Measurements from ENCODE around the gene SIL1.
"Not testable (repeated sequence)": the region's sequence is repeated elsewhere in the genome, so short reads cannot be mapped to it uniquely, and the experiment has no call there.

Gene SIL1

GRCh38 chr5:139171779-139172404 is 26.3 kb downstream of the SIL1 start:
- DNase-seq, result no peak

- no peak for DNase-seq
Measured at GRCh38 chr5:139167952-139168720, 30.0 kb downstream of the SIL1 start.

DNA sequence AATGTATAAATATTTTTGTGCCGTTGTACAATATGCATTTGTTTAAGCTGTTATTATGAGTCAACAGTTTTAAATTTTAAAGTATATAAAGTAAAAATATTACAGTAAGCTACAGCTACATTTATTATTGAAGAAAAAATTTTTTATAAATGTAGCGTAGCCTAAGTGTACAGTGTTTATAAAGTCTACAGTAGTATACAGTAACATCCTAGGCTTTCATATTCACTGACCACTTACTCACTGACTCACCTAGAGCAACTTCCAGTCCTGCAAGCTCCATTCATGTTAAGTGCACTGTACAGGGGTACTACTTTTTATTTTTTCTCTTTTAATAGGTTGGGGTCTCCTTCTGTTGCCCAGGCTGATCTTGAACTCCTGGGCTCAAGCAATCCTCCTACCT is 30.6 kb downstream of the SIL1 start:
- no peak for DNase-seq

- DNase-seq, result no peak
Measured at GRCh38 chr5:139167063-139167462, 31.1 kb downstream of the SIL1 start.

DNA sequence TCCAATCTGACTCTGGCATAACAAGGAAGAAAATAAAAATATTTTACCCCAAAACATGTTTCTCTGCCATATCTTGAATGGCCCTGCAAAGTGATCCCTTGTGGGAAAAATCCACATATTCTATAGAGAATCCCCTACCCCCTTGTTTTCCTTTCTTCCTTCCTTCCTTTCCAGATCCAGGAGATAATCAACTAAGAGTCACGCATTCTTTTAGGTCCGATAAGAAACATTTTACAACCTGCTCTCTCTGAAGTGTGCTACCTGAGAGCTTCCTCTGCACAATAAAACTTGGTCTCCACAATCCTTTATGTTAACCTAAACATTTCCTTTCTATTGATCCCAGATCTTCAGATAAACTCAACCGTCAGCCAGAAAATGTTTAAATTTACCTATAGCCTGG is 33.3 kb downstream of the SIL1 start:
- DNase-seq, result not testable (repeated sequence)

- peak in 1 of 2 donors; percentile 26 for DNase-seq
Measured at GRCh38 chr5:139164020-139164419, 34.1 kb downstream of the SIL1 start.

DNA sequence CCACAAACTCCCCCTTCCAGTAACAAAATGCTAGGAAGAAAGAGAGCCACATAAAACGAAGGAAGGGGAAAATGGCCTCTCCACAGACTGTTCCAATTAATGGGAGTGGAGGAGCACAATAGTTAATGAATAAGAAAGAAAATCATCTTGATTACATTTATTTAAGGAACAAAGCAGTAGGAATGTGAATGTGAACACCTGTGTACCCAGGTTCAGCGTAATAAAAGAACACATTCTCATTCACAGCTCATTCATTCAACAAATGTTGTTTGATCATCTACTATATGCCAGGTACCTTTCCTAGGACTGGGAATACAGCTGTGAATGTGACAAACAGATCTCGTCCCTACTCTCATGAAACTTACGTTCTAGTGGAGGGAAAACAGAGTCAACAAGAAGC is 35.7 kb downstream of the SIL1 start:
- no peak for DNase-seq

- DNase-seq, result no peak
Measured at GRCh38 chr5:139158791-139159190, 39.4 kb downstream of the SIL1 start.

DNA sequence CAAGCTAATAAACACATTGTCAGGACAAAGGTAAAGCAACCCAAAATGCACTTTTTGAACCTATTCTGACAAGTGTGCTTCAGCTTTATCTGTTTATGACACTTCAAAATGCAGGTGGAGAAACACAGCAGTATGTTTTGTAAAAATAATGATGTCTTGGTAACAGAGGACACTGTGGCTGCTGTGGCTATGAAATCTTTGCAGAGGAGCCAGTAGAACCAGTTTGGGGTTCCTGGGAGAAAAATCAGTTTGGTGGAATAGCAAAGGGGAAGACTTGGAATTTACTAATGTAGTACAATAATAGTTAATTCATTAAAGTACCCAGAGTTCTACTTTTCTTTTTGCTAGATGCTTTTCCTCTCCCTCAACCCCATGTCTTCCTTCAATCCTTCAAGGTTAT is 40.6 kb downstream of the SIL1 start:
- no peak for DNase-seq

DNA sequence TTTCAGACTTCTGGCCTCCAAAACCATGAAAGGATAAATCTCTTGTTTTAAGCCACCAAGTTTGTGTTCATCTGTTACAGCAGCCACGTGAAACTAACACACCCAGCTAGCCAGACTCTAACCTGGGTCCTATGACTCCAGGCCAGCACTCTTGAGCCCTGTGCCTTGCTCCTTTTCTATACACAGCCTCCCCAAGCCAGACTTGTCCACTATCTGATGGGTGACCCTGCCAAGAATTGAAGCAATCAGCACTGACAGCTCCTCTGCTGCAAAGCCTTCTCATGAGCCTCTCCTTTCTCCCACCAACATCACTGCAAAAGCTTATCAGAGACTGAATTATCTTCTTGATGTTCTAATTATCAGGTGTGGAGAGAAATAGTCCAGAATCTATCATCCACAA is 41.4 kb downstream of the SIL1 start:
- DNase-seq, result no peak

DNA sequence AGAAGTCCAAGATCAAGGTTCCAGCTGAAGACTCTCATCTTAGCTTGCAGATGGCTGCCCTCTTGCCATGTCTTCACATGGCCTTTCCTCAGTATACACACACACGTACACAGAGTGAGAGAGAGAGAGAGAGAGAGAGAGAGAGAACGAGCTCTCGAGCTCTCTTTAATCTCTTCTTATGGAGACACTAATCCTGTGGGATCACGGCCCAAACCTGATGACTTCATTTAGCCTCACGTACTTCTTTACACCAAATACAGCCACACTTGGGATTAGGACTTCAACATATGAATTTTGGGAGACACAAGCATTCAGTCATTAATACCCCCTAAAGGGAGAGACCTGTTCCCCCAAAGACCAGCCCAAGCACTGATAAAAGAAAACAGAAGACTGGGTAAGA is 42.8 kb downstream of the SIL1 start:
- no peak for DNase-seq

DNA sequence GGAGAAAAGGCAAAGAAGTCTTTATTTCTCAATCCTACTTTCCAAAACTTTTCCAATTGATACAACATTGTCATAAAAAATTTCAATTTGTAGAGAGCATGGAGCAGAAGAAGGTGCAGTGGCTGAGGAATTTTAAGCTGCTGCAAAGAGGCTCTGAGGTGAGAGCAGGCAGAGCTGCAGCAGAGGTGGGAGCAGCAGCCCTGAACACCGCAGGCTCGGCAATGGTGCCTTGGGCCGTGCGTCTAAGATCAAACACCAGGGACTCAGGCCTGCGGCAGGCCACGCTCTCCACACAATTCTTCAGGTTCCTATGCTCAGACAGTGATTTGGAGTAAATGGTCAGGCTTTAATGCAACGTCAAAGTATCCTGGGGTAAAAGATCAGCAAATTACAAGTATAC is 46.3 kb downstream of the SIL1 start:
- no peak for DNase-seq

GRCh38 chr5:139150367-139150999 is 47.7 kb downstream of the SIL1 start:
- DNase-seq, result no peak

GRCh38 chr5:139149477-139150199 is 48.5 kb downstream of the SIL1 start:
- DNase-seq, result no peak

GRCh38 chr5:139148986-139149385 is 49.2 kb downstream of the SIL1 start:
- DNase-seq, result no peak

GRCh38 chr5:139148306-139148705 is 49.9 kb downstream of the SIL1 start:
- DNase-seq, result no peak

GRCh38 chr5:139147483-139148087 is 50.6 kb downstream of the SIL1 start:
- no peak for DNase-seq

DNA sequence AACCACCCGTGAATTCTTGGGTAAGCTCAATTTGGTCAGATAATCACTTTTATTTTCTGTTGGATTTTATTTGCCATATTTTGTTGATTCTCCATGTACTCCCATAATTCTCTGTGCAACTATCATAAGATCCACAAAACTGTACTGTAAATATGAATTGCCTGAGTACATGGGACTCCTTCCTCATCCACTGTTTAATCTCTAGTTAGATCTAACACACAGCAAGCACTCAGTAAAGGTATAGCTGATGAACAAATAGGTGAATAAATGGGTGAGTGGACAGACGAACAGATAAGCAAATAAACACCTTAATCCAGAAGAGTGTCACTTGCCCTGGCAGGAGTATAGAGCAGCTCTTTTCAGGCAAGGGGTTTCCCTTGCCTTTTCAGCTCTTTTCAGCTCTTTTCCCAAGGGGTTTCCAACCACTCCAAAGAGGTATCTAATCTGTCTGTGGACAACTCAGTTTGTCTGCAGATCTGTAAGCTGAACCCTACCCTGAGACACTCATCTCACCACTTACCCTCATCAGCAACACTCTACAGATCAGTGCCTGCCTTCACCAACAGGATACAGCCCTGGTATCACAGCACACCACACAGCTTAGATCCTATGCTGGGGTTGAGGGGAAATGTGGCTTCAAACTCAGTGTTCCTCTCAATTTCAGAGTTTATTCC is 51.2 kb downstream of the SIL1 start:
- no peak for DNase-seq

GRCh38 chr5:139141446-139142204 is 56.5 kb downstream of the SIL1 start:
- no peak for DNase-seq

GRCh38 chr5:139140591-139141071 is 57.5 kb downstream of the SIL1 start:
- no peak for DNase-seq

- DNase-seq, result no peak
Measured at GRCh38 chr5:139138809-139139208, 59.4 kb downstream of the SIL1 start.

GRCh38 chr5:139138109-139138508 is 60.1 kb downstream of the SIL1 start:
- DNase-seq, result no peak

Measured in CD4-positive, alpha-beta T cell treated with Interleukin-4 for 1 hour (primary cell).